HG02798 (cell line): ENCODE measurements around the gene ZBTB7A.

Experiments used
- ATAC-seq: cut with Tn5 transposase; IDR thresholded peaks from one replicate; pipeline ENCODE4 v1.9.1; 2021; ENCODE audit warnings: mild to moderate bottlenecking; ENCODE audit not compliant: unreplicated experiment, poor library complexity

ZBTB7A gene

GRCh38 chr19:4066682-4067395, at the start of gene ZBTB7A:
Gene ZBTB7A, minus strand, starts transcription at chr19:4066899. Its CDS starts 11,667 bp downstream, at chr19:4055232.
- no peak for ATAC-seq

- no peak for ATAC-seq
Measured at GRCh38 chr19:4115818-4116385, 49.2 kb upstream of the ZBTB7A start.

- ATAC-seq = peak; percentile 79
Measured at GRCh38 chr19:4115050-4115817, 48.5 kb upstream of the ZBTB7A start.

GRCh38 chr19:4114181-4114580, 47.5 kb upstream of the ZBTB7A start:
- no peak for ATAC-seq

- no peak for ATAC-seq
Measured at GRCh38 chr19:4113398-4114088, 46.8 kb upstream of the ZBTB7A start.

GRCh38 chr19:4112367-4112766, 45.7 kb upstream of the ZBTB7A start:
- ATAC-seq = no peak

- ATAC-seq = no peak
Measured at GRCh38 chr19:4109626-4109945, 42.9 kb upstream of the ZBTB7A start.

GRCh38 chr19:4108767-4109625, 42.3 kb upstream of the ZBTB7A start:
- ATAC-seq = peak; percentile 57

GRCh38 chr19:4103080-4103433, 36.4 kb upstream of the ZBTB7A start:
- ATAC-seq = no peak

- ATAC-seq = no peak
Measured at GRCh38 chr19:4102339-4103079, 35.8 kb upstream of the ZBTB7A start.

- ATAC-seq = no peak
Measured at GRCh38 chr19:4101496-4101770, 34.7 kb upstream of the ZBTB7A start.

- ATAC-seq = no peak
Measured at GRCh38 chr19:4100647-4101495, 34.2 kb upstream of the ZBTB7A start.

GRCh38 chr19:4099041-4099764, 32.5 kb upstream of the ZBTB7A start:
- no peak for ATAC-seq

GRCh38 chr19:4098493-4098892, 31.8 kb upstream of the ZBTB7A start:
- no peak for ATAC-seq

GRCh38 chr19:4097501-4097900, 30.8 kb upstream of the ZBTB7A start:
- no peak for ATAC-seq

GRCh38 chr19:4096049-4096892, 29.6 kb upstream of the ZBTB7A start:
- ATAC-seq = no peak

- no peak for ATAC-seq
Measured at GRCh38 chr19:4095488-4095844, 28.8 kb upstream of the ZBTB7A start.
